Subcutaneous abdominal adipose tissue (tissue), 5 donors: ENCODE results near the gene CORO1C.

Experiments
- H3K27ac ChIP-seq: one replicate; pipeline ENCODE4 v1.7.0; 2013; ENCODE audit warnings: low read depth, mild to moderate bottlenecking, inconsistent platforms, low read length, moderate library complexity
- H3K27me3 ChIP-seq, 5 donors: one replicate each; pipeline ENCODE4 v1.7.0; 2013; ENCODE audit warnings: low read length in 5 of 5, inconsistent platforms in 1 of 5; ENCODE audit not compliant: control insufficient read depth in 5 of 5, insufficient read depth in 4 of 5
- H3K36me3 ChIP-seq, 5 donors: one replicate each; pipeline ENCODE4 v1.7.0; 2013; ENCODE audit warnings: low read length in 5 of 5; ENCODE audit not compliant: control insufficient read depth in 5 of 5, insufficient read depth in 5 of 5
- H3K4me1 ChIP-seq, 5 donors: one replicate each; pipeline ENCODE4 v1.7.0; 2013; ENCODE audit warnings: low read length in 5 of 5, mild to moderate bottlenecking in 3 of 5, moderate library complexity in 1 of 5; ENCODE audit not compliant: control insufficient read depth in 5 of 5, insufficient read depth in 5 of 5
- H3K4me3 ChIP-seq, 5 donors: one replicate each; pipeline ENCODE4 v1.7.0; 2013; ENCODE audit warnings: low read length in 5 of 5, low read depth in 1 of 5
- H3K9ac ChIP-seq, 5 donors: one replicate each; pipeline ENCODE4 v1.7.0; 2013; ENCODE audit warnings: low read length in 5 of 5, mild to moderate bottlenecking in 4 of 5, moderate library complexity in 3 of 5
- H3K9me3 ChIP-seq, 5 donors: one replicate each; pipeline ENCODE4 v1.7.0; 2013; ENCODE audit warnings: low read length in 5 of 5; ENCODE audit not compliant: control insufficient read depth in 5 of 5
- donor health status: healthy.
- donor health status: healthy.
- donor health status: healthy.
- donor health status: healthy.
- donor health status: healthy.

CORO1C gene

DNA sequence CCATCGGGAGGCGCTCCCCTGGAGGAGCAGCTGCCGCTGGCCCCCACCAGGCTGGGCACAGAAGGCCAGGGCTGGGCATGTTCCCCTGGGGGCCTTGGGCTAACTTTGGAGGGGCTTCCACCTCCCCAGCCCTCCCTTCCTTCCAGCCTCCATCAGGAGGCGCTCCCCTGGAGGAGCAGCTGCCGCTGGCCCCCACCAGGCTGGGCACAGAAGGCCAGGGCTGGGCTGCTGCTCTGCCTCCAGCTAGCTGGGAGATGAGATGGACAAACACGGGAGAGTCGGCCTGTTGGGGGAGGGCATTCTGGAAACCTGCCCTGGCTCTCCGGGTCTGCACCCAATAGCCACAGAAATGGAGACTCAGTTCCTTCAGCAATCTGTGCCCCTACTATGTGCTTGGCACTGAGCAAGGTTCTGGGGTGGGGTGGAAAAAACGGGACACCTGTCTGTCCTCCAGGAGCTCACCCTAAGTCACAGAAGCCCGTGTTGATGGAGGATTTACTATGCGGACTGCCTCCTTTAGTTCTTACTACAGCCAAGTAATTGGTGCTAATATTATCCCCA is 39.0 kb upstream of the CORO1C start:
- Histone ChIP-seq H3K9me3 (no peaks in the 10 kb centered on the region), H3K9ac (no peak overlapping the region), H3K4me3 (no peak overlapping the region), H3K36me3 (no peaks in the 10 kb centered on the region), H3K4me1 (peaks cover 8 to 32% (median 30%) of the 10 kb centered on the region in 5 donors), H3K27ac (no peak overlapping the region), H3K27me3 (peaks cover 0 to 4% (median 0%) of the 10 kb centered on the region in 5 donors)

DNA sequence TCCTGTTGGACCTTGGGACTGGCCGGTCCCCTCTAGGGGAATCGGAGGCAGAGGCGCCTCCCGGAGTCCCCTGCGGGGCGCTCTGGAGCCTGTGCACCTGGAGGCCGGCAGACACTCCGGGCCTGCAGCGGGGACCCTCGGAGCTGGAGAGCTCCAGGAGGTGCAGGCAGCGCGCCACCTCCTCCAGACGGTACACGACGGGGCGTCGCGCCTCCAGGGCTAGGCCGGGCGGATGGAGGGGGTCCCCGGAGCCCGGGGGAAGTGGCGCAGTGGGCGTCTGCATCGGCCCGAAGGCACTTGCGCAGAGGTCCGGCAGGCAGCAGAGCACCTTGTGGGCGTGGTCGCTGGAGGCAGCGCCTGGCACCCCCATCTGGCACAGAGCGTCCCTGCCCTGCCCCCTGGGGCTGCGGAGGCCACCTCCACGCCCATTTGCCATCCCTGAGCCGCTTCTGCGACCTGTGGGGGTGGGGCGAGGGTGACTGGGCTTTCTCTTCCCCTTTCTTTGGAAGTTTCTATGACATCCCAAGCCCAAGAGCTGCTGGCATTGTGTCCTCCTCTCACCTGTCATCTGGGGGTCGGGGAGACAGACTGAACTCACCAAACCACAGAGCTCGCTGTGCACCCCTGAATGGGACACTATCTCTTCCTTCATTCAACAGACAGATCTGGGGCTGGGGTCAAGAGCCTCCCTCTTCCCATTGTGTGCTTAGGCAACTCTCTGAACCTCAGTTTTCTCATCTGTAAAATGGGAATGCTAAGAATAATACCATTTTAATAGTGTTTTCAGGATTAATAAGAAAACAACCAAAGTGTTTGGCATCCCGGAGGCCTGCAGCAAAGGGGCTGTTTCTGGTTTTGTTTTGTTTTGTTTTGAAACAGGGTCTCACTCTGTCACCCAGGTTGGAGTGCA is 37.5 kb upstream of the CORO1C start:
- H3K36me3 ChIP-seq: no peaks in the 10 kb centered on the region
- H3K4me3 ChIP-seq: peak overlapping the region; percentile 19 to 58 (median 39)
- peaks cover 6 to 27% (median 23%) of the 10 kb centered on the region in 5 donors for H3K4me1 ChIP-seq
- H3K27ac ChIP-seq: no peak overlapping the region
- peaks cover 0 to 4% (median 0%) of the 10 kb centered on the region in 5 donors for H3K27me3 ChIP-seq
- no peaks in the 10 kb centered on the region for H3K9me3 ChIP-seq
- H3K9ac ChIP-seq: peak overlapping the region in 1 of 5 donors; percentile 45

DNA sequence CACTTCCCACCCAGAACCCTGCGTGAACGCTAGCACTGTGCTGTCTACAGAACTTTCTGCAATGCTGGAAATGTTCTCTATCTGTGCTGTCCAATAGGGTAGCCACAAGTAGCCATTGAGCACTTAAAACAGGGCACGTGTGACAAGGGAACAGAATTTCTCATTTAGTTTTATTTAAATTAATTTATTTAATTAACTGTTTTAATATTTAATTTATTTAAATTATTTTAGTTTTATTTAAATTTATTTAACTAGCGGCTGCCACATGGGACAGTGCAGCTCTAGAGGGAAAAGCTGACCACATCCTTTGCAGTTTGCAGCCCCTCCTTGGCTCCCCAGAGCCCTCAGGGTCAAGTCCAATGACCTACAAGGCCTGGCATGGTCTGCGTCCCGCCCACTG is 35.0 kb upstream of the CORO1C start:
- H3K4me1 ChIP-seq: peaks cover 0 to 9% (median 8%) of the 10 kb centered on the region in 5 donors
- H3K27ac ChIP-seq: no peak overlapping the region
- no peak overlapping the region for H3K9ac ChIP-seq
- H3K27me3 ChIP-seq: peaks cover 0 to 4% (median 0%) of the 10 kb centered on the region in 5 donors
- H3K9me3 ChIP-seq: no peaks in the 10 kb centered on the region
- no peak overlapping the region for H3K4me3 ChIP-seq
- no peaks in the 10 kb centered on the region for H3K36me3 ChIP-seq

DNA sequence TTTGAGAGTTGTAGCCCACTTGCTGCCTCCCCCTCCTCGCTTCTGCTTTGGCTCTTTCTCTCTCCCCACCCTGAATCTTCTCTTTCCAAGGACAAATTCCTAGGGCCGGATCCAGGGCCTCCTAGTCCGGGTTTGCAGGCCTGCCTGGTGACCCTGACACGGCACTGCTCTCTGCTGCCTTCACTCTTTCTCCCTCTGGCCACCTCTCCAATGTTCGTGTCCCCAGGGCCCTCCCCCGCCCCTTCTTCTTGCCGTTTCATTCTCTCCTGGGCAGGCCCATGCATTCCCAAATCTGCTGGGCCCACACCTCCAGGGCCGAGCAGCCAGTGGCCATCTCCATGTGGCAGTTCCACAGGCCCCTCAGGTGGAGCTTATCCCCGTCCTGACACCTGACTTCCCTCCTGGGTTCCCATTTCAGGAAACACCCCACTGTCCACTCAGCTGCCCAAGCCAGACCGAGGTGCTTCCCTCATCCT is 34.0 kb upstream of the CORO1C start:
- H3K27me3 ChIP-seq: no peaks in the 10 kb centered on the region
- H3K27ac ChIP-seq: no peak overlapping the region
- peaks cover 0 to 9% (median 8%) of the 10 kb centered on the region in 5 donors for H3K4me1 ChIP-seq
- no peak overlapping the region for H3K9ac ChIP-seq
- H3K36me3 ChIP-seq: no peaks in the 10 kb centered on the region
- no peak overlapping the region for H3K4me3 ChIP-seq
- H3K9me3 ChIP-seq: no peaks in the 10 kb centered on the region

DNA sequence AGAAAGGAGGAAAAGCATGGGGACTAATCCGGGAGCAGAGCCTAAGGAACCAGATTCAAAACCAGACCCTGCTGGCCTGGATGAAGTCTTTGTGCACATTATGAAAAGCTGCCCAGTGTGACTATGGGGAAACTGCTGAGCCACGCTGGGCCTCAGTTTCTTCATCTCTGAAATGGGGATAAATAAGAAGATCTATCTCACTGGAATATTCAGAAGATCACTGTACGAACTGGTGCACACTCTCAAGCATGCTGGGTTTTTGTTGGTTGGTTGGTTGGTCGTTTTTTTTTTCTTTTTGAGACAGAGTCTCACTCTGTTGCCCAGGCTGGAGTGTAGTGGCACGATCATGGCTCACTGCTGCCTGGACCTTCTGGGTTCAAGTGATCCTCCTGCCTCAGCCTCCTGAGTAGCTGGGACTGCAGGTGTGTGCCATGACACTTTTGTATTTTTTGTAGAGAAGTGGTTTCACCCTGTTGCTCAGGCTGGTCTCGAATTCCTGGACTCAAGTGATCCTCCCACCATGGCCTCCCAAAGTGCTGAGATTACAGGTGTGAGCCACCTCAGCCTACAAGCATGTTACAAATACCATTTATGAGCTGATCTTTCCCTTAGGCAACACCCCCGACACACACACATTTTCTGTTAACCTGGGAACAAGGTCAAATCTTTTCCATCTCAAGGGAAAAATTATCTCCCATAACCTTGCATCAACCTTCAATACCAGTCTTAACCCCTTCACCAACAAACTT is 33.4 kb upstream of the CORO1C start:
- Histone ChIP-seq H3K4me3 (no peak overlapping the region), H3K9me3 (no peaks in the 10 kb centered on the region), H3K9ac (no peak overlapping the region), H3K27ac (no peak overlapping the region), H3K36me3 (no peaks in the 10 kb centered on the region), H3K4me1 (peaks cover 0 to 9% (median 8%) of the 10 kb centered on the region in 5 donors), H3K27me3 (no peaks in the 10 kb centered on the region)

DNA sequence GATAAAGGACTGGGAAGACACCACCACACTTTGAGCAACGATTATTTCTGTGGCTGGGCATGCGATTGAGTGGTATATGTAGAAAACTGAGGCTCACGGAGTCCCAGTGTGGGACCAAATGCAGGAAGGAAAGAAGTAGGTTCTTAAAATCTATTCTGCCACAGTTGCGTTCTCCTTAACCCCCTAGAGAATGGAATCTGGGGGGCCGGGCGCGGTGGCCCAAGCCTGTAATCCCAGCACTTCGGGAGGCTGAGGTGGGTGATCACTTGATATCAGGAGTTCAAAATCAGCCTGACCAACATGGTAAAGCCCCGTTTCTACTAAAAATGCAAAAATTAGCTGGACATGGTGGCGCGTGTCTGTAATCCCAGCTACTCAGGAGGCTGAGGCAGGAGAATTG is 29.9 kb upstream of the CORO1C start:
- Histone ChIP-seq H3K4me1 (no peaks in the 10 kb centered on the region), H3K9ac (no peak overlapping the region), H3K27me3 (no peaks in the 10 kb centered on the region), H3K4me3 (no peak overlapping the region), H3K27ac (no peak overlapping the region), H3K36me3 (no peaks in the 10 kb centered on the region), H3K9me3 (no peaks in the 10 kb centered on the region)

DNA sequence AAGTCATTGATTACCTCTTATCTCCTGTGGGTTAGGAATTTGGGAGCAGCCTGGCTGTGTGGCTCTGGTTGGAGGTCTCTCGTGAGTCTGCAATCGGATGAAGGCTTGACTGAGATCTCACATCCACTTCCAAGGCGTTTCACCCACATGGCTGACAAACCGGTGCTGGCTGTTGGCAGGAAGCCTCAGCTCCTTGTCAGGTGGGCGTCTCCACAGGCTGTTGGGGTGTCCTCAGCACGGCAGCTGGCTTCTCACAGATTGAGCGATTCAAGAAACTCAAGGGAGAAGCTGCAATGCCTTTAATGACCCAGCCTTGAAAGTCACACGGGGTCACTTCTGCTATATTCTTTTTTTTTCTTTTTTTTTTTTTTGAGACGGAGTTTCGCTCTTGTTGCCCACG is 28.6 kb upstream of the CORO1C start:
- Histone ChIP-seq H3K9me3 (no peaks in the 10 kb centered on the region), H3K36me3 (no peaks in the 10 kb centered on the region), H3K4me1 (no peaks in the 10 kb centered on the region), H3K4me3 (no peak overlapping the region), H3K9ac (no peak overlapping the region), H3K27me3 (no peaks in the 10 kb centered on the region), H3K27ac (no peak overlapping the region)

DNA sequence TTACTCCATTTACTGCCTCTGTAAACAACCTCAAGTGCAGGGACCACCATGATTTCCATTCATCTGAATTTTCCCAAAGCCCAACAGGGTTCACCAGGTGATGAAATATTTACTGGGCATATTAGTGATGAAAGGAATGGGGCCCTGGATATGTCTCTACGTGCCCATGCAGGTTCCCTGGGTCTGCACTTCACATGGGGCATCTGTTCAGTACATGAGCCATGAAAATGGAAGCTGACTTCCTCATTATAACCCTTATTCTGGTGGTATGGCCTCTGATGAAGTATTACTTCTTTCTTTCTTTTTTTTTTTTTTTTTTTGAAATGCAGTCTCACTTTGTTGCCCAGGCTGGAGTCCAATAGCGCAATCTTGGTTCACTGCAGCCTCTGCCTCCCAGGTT is 26.5 kb upstream of the CORO1C start:
- H3K4me1 ChIP-seq: no peaks in the 10 kb centered on the region
- H3K36me3 ChIP-seq: no peaks in the 10 kb centered on the region
- H3K4me3 ChIP-seq: no peak overlapping the region
- H3K9me3 ChIP-seq: no peaks in the 10 kb centered on the region
- H3K27me3 ChIP-seq: no peaks in the 10 kb centered on the region
- no peak overlapping the region for H3K27ac ChIP-seq
- H3K9ac ChIP-seq: no peak overlapping the region

DNA sequence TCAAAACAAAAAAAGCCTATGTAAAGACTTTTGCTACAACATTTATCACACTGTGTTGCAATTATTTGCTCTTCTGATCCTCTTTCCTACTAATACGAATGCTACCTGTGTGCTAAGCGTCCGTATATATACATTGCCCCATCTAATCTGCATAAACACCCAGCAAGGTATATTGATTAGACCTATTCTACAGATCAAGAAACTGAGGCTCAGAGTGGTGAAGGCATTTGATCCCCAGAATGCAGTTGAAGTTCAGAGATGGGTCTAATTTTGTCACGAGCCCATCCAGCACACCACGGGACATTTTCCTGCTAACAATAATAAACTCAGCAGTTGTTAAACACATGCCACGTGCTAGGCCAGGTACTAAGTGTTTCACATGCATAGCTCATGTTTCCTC is 25.1 kb upstream of the CORO1C start:
- no peaks in the 10 kb centered on the region for H3K36me3 ChIP-seq
- H3K4me3 ChIP-seq: no peak overlapping the region
- no peak overlapping the region for H3K27ac ChIP-seq
- H3K4me1 ChIP-seq: peaks cover 0 to 4% (median 0%) of the 10 kb centered on the region in 5 donors
- no peak overlapping the region for H3K9ac ChIP-seq
- H3K27me3 ChIP-seq: no peaks in the 10 kb centered on the region
- H3K9me3 ChIP-seq: no peaks in the 10 kb centered on the region

DNA sequence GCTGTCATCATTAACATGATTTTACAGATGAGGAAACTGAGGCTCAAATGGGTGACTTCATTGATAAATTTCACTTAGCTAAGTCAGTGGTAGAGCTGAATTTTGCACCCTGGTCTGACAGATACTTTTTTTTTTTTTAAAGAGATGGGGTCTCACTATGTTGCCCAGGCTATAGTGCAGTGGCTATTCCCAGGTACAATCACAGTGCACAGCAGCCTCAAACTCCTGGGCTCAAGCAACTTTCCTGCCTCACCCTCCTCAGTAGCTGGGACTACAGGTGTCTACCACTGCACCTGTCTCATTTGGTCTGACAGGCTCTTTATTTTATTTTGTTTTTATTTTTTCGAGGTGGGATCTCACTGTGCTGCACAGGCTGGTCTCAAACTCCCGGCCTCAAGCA is 24.2 kb upstream of the CORO1C start:
- H3K27me3 ChIP-seq: no peaks in the 10 kb centered on the region
- H3K36me3 ChIP-seq: no peaks in the 10 kb centered on the region
- no peaks in the 10 kb centered on the region for H3K9me3 ChIP-seq
- H3K4me3 ChIP-seq: no peak overlapping the region
- H3K27ac ChIP-seq: no peak overlapping the region
- peaks cover 0 to 9% (median 4%) of the 10 kb centered on the region in 5 donors for H3K4me1 ChIP-seq
- no peak overlapping the region for H3K9ac ChIP-seq
